ENCODE results near the gene ABHD8.
A peak's percentile ranks its signal among the peaks of the same experiment; 100 is the strongest.

The ABHD8 gene

GRCh38 chr19:17346109-17346671 lies 43.0 kb upstream of the ABHD8 start:
- Histone ChIP-seq H3K27ac (ENCODE audit: insufficient read depth in 1 of 2, low read depth in 1 of 2, low read length in 2 of 2, poor library complexity in 1 of 2, severe bottlenecking in 2 of 2) (no peak overlapping the region), H3K36me3 (ENCODE audit: control insufficient read depth in 4 of 4, insufficient read depth in 4 of 4, low read length in 3 of 4) (peaks cover 0 to 6% (median 6%) of the 10 kb centered on the region in 4 experiments), H3K4me3 (ENCODE audit: control insufficient read depth in 1 of 7, extremely low read depth in 1 of 7, insufficient read depth in 4 of 7, low read depth in 2 of 7, low read length in 6 of 7) (no peak overlapping the region), H3K4me1 (ENCODE audit: control extremely low read depth in 1 of 4, control insufficient read depth in 4 of 4, insufficient read depth in 4 of 4, low read length in 3 of 4) (peaks cover 0 to 29% (median 21%) of the 10 kb centered on the region in 4 experiments), H3K27me3 (replicated peaks in 2 of 5; ENCODE audit: control insufficient read depth in 4 of 5, insufficient read depth in 5 of 5, low read length in 4 of 5) (no peaks in the 10 kb centered on the region), H3K9me3 (ENCODE audit: control extremely low read depth in 1 of 5, control insufficient read depth in 4 of 5, insufficient read depth in 2 of 5, low read depth in 1 of 5, low read length in 4 of 5) (no peaks in the 10 kb centered on the region)
- DNase-seq: peak; percentile 60 to 69 (median 62)
- ChIA-PET CTCF (interaction anchor here (0.8 to 10.1 kb wide), 8 partner anchors 11 to 95 kb away, joined by 3 to 144 read pairs (median 4); partner anchors contain the start of gene CCDC194), POLR2A (no interaction called here)
- 31% methylated on average over 13 of the region's 24 CpGs for WGBS (ENCODE audit: insufficient coverage)

- H3K4me1 ChIP-seq (ENCODE audit: control extremely low read depth in 1 of 4, control insufficient read depth in 4 of 4, insufficient read depth in 4 of 4, low read length in 3 of 4): peaks cover 0 to 19% (median 16%) of the 10 kb centered on the region in 4 experiments
- no peak overlapping the region for H3K4me3 ChIP-seq (ENCODE audit: control insufficient read depth in 1 of 7, extremely low read depth in 1 of 7, insufficient read depth in 4 of 7, low read depth in 2 of 7, low read length in 6 of 7)
- ChIA-PET CTCF (interaction anchor here (1.2 to 10.1 kb wide), 2 partner anchors 14 to 46 kb away, joined by 3 to 144 read pairs; no protein-coding TSS in a partner anchor), POLR2A (no interaction called here)
- H3K27ac ChIP-seq (ENCODE audit: insufficient read depth in 1 of 2, low read depth in 1 of 2, low read length in 2 of 2, poor library complexity in 1 of 2, severe bottlenecking in 2 of 2): no peak overlapping the region
- DNase-seq: no peak
- no peaks in the 10 kb centered on the region for H3K27me3 ChIP-seq (replicated peaks in 2 of 5; ENCODE audit: control insufficient read depth in 4 of 5, insufficient read depth in 5 of 5, low read length in 4 of 5)
- 97% methylated on average over 4 of the region's 7 CpGs for WGBS (ENCODE audit: insufficient coverage)
- no peaks in the 10 kb centered on the region for H3K9me3 ChIP-seq (ENCODE audit: control extremely low read depth in 1 of 5, control insufficient read depth in 4 of 5, insufficient read depth in 2 of 5, low read depth in 1 of 5, low read length in 4 of 5)
- peaks cover 0 to 16% (median 10%) of the 10 kb centered on the region in 4 experiments for H3K36me3 ChIP-seq (ENCODE audit: control insufficient read depth in 4 of 4, insufficient read depth in 4 of 4, low read length in 3 of 4)
Observed at GRCh38 chr19:17341845-17342244, 38.6 kb upstream of the ABHD8 start.

- no peak for DNase-seq
- 89% methylated on average over 10 of the region's 15 CpGs for WGBS (ENCODE audit: insufficient coverage)
- CTCF ChIA-PET: interaction anchor here (1.2 to 10.1 kb wide), 3 partner anchors 14 to 46 kb away, joined by 3 to 144 read pairs (median 11); no protein-coding TSS in a partner anchor
- Histone ChIP-seq H3K27me3 (replicated peaks in 2 of 5; ENCODE audit: control insufficient read depth in 4 of 5, insufficient read depth in 5 of 5, low read length in 4 of 5) (no peaks in the 10 kb centered on the region), H3K27ac (ENCODE audit: insufficient read depth in 1 of 2, low read depth in 1 of 2, low read length in 2 of 2, poor library complexity in 1 of 2, severe bottlenecking in 2 of 2) (no peak overlapping the region), H3K4me3 (ENCODE audit: control insufficient read depth in 1 of 7, extremely low read depth in 1 of 7, insufficient read depth in 4 of 7, low read depth in 2 of 7, low read length in 6 of 7) (no peak overlapping the region), H3K4me1 (ENCODE audit: control extremely low read depth in 1 of 4, control insufficient read depth in 4 of 4, insufficient read depth in 4 of 4, low read length in 3 of 4) (peaks cover 0 to 22% (median 17%) of the 10 kb centered on the region in 4 experiments), H3K36me3 (ENCODE audit: control insufficient read depth in 4 of 4, insufficient read depth in 4 of 4, low read length in 3 of 4) (peaks cover 0 to 16% (median 10%) of the 10 kb centered on the region in 4 experiments), H3K9me3 (ENCODE audit: control extremely low read depth in 1 of 5, control insufficient read depth in 4 of 5, insufficient read depth in 2 of 5, low read depth in 1 of 5, low read length in 4 of 5) (no peaks in the 10 kb centered on the region)
- POLR2A ChIA-PET: no interaction called here
Observed at GRCh38 chr19:17341386-17341785, 38.2 kb upstream of the ABHD8 start.

- POLR2A ChIA-PET: no interaction called here
- WGBS (ENCODE audit: insufficient coverage): 95% methylated on average over 15 of the region's 17 CpGs
- Histone ChIP-seq H3K4me3 (ENCODE audit: control insufficient read depth in 1 of 7, extremely low read depth in 1 of 7, insufficient read depth in 4 of 7, low read depth in 2 of 7, low read length in 6 of 7) (no peak overlapping the region), H3K27ac (ENCODE audit: insufficient read depth in 1 of 2, low read depth in 1 of 2, low read length in 2 of 2, poor library complexity in 1 of 2, severe bottlenecking in 2 of 2) (no peak overlapping the region), H3K27me3 (replicated peaks in 2 of 5; ENCODE audit: control insufficient read depth in 4 of 5, insufficient read depth in 5 of 5, low read length in 4 of 5) (no peaks in the 10 kb centered on the region), H3K36me3 (ENCODE audit: control insufficient read depth in 4 of 4, insufficient read depth in 4 of 4, low read length in 3 of 4) (peaks cover 0 to 16% (median 10%) of the 10 kb centered on the region in 4 experiments), H3K9me3 (ENCODE audit: control extremely low read depth in 1 of 5, control insufficient read depth in 4 of 5, insufficient read depth in 2 of 5, low read depth in 1 of 5, low read length in 4 of 5) (no peaks in the 10 kb centered on the region), H3K4me1 (ENCODE audit: control extremely low read depth in 1 of 4, control insufficient read depth in 4 of 4, insufficient read depth in 4 of 4, low read length in 3 of 4) (peaks cover 0 to 22% (median 18%) of the 10 kb centered on the region in 4 experiments)
- CTCF ChIA-PET: interaction anchor here (1.2 to 2.2 kb wide), 2 partner anchors 13 to 45 kb away, joined by 3 to 11 read pairs; no protein-coding TSS in a partner anchor
- no peak for DNase-seq
Observed at GRCh38 chr19:17340871-17341357, 37.7 kb upstream of the ABHD8 start.

- Histone ChIP-seq H3K27me3 (replicated peaks in 2 of 5; ENCODE audit: control insufficient read depth in 4 of 5, insufficient read depth in 5 of 5, low read length in 4 of 5) (no peaks in the 10 kb centered on the region), H3K4me1 (ENCODE audit: control extremely low read depth in 1 of 4, control insufficient read depth in 4 of 4, insufficient read depth in 4 of 4, low read length in 3 of 4) (peaks cover 0 to 26% (median 22%) of the 10 kb centered on the region in 4 experiments), H3K4me3 (ENCODE audit: control insufficient read depth in 1 of 7, extremely low read depth in 1 of 7, insufficient read depth in 4 of 7, low read depth in 2 of 7, low read length in 6 of 7) (no peak overlapping the region), H3K36me3 (ENCODE audit: control insufficient read depth in 4 of 4, insufficient read depth in 4 of 4, low read length in 3 of 4) (peaks cover 0 to 16% (median 10%) of the 10 kb centered on the region in 4 experiments), H3K27ac (ENCODE audit: insufficient read depth in 1 of 2, low read depth in 1 of 2, low read length in 2 of 2, poor library complexity in 1 of 2, severe bottlenecking in 2 of 2) (no peak overlapping the region), H3K9me3 (ENCODE audit: control extremely low read depth in 1 of 5, control insufficient read depth in 4 of 5, insufficient read depth in 2 of 5, low read depth in 1 of 5, low read length in 4 of 5) (no peaks in the 10 kb centered on the region)
- ChIA-PET POLR2A (no interaction called here), CTCF (interaction anchor here (2.2 kb wide), 1 partner anchor 46 kb away, joined by 11 read pairs; no protein-coding TSS in a partner anchor)
- WGBS (ENCODE audit: insufficient coverage): 94% methylated on average over 20 of the region's 21 CpGs
- DNase-seq: no peak
Observed at GRCh38 chr19:17340302-17340870, 37.2 kb upstream of the ABHD8 start.

- CTCF ChIA-PET: interaction anchor here (1.2 to 2.2 kb wide), 2 partner anchors 22 to 47 kb away, joined by 3 to 11 read pairs; no protein-coding TSS in a partner anchor
- DNase-seq: no peak
- H3K36me3 ChIP-seq (ENCODE audit: control insufficient read depth in 4 of 4, insufficient read depth in 4 of 4, low read length in 3 of 4): peaks cover 0 to 16% (median 10%) of the 10 kb centered on the region in 4 experiments
- no peak overlapping the region for H3K27ac ChIP-seq (ENCODE audit: insufficient read depth in 1 of 2, low read depth in 1 of 2, low read length in 2 of 2, poor library complexity in 1 of 2, severe bottlenecking in 2 of 2)
- H3K9me3 ChIP-seq (ENCODE audit: control extremely low read depth in 1 of 5, control insufficient read depth in 4 of 5, insufficient read depth in 2 of 5, low read depth in 1 of 5, low read length in 4 of 5): no peaks in the 10 kb centered on the region
- POLR2A ChIA-PET: interaction anchor here (0.6 to 1.5 kb wide), 2 partner anchors 52 to 210 kb away, joined by 3 to 7 read pairs; no protein-coding TSS in a partner anchor
- 98% methylated on average over 18 of the region's 34 CpGs for WGBS (ENCODE audit: insufficient coverage)
- peak overlapping the region in 1 of 7 experiments; percentile 86 for H3K4me3 ChIP-seq (ENCODE audit: control insufficient read depth in 1 of 7, extremely low read depth in 1 of 7, insufficient read depth in 4 of 7, low read depth in 2 of 7, low read length in 6 of 7)
- peaks cover 0 to 36% (median 32%) of the 10 kb centered on the region in 4 experiments for H3K4me1 ChIP-seq (ENCODE audit: control extremely low read depth in 1 of 4, control insufficient read depth in 4 of 4, insufficient read depth in 4 of 4, low read length in 3 of 4)
- no peaks in the 10 kb centered on the region for H3K27me3 ChIP-seq (replicated peaks in 2 of 5; ENCODE audit: control insufficient read depth in 4 of 5, insufficient read depth in 5 of 5, low read length in 4 of 5)
Observed at GRCh38 chr19:17339088-17339741, 36.0 kb upstream of the ABHD8 start.
